Upper lobe of left lung (tissue), 4 donors: Measurements from ENCODE around the gene PSAP.

Experiments used
- POLR2A ChIP-seq, 4 donors: fragments of 450-650 bp; IDR thresholded peaks; one replicate each; pipeline ENCODE4 v1.5.1; 2016 to 2017; ENCODE audit warnings: antibody characterized with exemption in 4 of 4, mild to moderate bottlenecking in 2 of 4
- TF ChIP-seq, protein P1 (sequence below), 6 experiments: fragments of 450-650 bp in 4 of 6; fragments of 200-600 bp in 2 of 6; sonication (generic) in 2 of 6; IDR thresholded peaks; one replicate each; pipeline ENCODE4 v1.5.1; 2016 to 2019; ENCODE audit warnings: antibody characterized with exemption in 6 of 6

- TF ChIP-seq, protein P1, sequence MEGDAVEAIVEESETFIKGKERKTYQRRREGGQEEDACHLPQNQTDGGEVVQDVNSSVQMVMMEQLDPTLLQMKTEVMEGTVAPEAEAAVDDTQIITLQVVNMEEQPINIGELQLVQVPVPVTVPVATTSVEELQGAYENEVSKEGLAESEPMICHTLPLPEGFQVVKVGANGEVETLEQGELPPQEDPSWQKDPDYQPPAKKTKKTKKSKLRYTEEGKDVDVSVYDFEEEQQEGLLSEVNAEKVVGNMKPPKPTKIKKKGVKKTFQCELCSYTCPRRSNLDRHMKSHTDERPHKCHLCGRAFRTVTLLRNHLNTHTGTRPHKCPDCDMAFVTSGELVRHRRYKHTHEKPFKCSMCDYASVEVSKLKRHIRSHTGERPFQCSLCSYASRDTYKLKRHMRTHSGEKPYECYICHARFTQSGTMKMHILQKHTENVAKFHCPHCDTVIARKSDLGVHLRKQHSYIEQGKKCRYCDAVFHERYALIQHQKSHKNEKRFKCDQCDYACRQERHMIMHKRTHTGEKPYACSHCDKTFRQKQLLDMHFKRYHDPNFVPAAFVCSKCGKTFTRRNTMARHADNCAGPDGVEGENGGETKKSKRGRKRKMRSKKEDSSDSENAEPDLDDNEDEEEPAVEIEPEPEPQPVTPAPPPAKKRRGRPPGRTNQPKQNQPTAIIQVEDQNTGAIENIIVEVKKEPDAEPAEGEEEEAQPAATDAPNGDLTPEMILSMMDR (IDR thresholded peaks at IDR 0.05): no peak
- TF ChIP-seq POLR2A (IDR thresholded peaks at IDR 0.05): no peak
Measured at GRCh38 chr10:71881647-71882355, 30.8 kb upstream of the PSAP start.
